ENCODE measurements around the gene CMYA5.

The CMYA5 gene

DNA sequence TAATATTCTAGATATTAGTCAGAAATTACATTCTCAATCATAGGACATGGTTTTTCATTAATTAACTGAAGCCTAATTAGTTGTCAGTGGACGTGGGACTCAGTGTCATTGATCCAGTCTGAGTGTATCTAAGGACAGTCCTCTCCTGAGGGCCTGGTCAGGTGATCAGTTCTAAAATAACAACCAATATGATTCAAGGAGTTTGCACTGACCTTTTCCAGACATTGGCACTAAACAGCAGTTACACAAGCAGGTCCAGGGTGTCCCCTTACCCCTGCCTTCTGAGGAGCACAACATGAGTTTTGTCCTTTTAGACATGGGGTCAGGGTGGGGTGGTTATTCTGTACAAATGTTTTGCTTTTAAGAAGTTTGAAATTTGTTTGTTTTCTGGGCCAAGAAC lies 97.8 kb downstream of the CMYA5 start:
- no peak overlapping the region for H3K4me3 ChIP-seq (ENCODE audit: low read length)
- no peak for TF ChIP-seq ZNF274 (IDR thresholded peaks at IDR 0.05; ENCODE audit: low read depth, low read length)

DNA sequence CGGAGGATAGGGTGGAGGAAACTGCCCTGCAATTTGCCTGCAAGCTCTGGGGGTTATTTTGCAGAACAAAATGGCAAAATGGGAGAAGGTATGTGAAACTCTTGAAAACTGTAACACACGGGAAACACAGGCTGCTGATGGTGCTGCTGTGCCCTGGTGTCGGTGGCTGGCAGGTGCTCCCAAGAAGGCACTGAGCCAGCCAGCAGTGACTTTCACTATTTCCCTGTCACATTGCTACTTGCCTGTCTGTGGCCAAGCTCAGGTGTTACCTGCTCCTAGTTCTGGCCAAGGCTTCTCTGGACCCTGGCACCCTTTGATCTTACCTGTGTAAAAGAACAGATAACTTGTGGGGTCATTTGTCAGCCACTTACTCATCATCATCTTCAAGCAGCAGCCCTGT lies 102.2 kb downstream of the CMYA5 start:
- no peak for TF ChIP-seq ZNF274 (IDR thresholded peaks at IDR 0.05; ENCODE audit: low read depth, low read length)
- H3K4me3 ChIP-seq (ENCODE audit: low read length) = no peak overlapping the region

DNA sequence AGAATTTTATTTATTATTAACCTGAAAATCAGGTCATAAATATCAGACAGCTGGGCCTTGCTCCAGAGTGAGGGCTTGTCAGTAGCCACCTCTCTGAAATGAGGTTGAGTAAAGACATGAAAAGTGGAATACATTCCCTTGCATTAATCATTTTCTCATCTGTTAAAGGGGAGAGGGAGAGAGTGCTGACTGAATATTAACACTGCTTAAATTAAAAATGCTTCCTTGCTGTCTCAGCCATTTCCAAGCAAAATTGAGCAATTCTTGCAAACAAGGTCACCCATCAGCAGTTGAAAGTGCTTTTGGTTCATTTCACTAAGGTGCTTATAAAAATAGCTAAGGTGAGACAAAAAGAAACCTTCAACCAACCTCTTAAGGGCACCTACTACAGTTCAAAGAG lies 102.8 kb downstream of the CMYA5 start:
- H3K4me3 ChIP-seq (ENCODE audit: low read length) = no peak overlapping the region
- no peak for TF ChIP-seq ZNF274 (IDR thresholded peaks at IDR 0.05; ENCODE audit: low read depth, low read length)

DNA sequence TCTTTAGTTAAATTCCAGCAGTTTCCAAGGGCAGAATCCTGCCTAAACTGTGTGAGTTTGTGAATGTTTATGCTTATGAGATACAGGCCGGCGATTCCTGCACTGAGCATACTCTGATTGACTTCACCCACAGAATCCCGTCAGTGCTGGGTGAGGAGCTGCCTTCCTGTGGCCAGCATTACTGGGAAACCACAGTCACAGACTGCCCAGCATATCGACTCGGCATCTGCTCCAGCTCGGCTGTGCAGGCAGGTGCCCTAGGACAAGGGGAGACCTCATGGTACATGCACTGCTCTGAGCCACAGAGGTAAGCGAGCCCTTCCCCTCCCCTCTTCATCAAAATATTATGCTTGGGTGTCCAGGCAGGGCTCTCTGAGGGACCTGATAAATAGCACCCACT lies 103.7 kb downstream of the CMYA5 start:
- TF ChIP-seq ZNF274 (IDR thresholded peaks at IDR 0.05; ENCODE audit: low read depth, low read length) = no peak
- no peak overlapping the region for H3K4me3 ChIP-seq (ENCODE audit: low read length)

- H3K4me3 ChIP-seq (ENCODE audit: low read length) = no peak overlapping the region
- no peak for TF ChIP-seq ZNF274 (IDR thresholded peaks at IDR 0.05; ENCODE audit: low read depth, low read length)
These were observed 104.1 kb downstream of the CMYA5 start for GRCh38 chr5:79793722-79794121.

DNA sequence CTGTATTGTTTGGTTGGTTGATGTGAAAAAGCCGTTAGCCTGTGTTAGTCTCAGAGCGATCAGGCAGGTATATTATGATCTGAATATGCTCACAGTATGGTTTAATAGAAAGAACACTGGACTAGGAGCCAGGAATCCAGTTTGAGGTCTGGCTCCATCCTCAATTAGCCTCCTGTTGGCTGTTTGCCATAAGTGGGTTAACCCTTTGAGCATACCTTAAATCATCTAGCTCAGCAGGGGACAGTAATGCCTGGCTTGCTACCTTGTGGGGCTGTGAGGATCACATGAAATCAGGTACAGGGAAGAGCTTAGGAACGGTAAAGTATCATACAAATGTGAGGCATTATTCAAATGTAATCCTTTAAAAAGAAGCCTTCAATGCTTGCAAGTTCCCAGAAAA lies 104.7 kb downstream of the CMYA5 start:
- no peak for TF ChIP-seq ZNF274 (IDR thresholded peaks at IDR 0.05; ENCODE audit: low read depth, low read length)
- no peak overlapping the region for H3K4me3 ChIP-seq (ENCODE audit: low read length)

DNA sequence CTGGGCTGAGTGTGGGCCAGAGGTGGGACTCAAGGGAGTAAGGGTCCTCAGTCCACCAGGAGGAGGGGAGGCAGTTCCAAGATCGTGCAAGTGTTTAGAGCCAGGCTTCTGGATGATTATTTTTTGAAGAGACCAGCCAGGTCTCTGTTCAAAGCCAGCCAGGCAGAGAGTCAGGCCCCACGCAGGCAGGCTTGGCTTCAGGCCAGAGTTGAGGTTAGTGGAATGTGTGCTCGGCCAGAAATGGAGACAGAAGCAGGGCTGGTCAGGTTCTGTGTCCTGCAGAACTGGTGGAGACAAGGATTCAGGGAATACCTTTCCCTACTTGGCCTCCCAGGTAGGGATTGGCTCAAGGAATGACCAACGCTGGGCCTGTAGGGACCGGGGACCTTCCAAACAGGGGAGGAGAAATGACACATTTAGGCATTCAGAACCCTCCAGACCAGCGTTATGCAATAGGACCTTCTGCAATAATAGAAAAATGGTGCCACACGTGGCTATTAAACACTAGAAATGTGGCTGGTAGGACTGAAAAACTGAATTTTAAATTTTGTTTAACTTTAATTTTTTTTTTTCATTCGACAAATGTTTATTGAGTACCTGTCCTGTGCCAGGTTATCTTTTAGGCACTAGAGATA lies 106.2 kb downstream of the CMYA5 start:
- no peak overlapping the region for H3K4me3 ChIP-seq (ENCODE audit: low read length)
- no peak for TF ChIP-seq ZNF274 (IDR thresholded peaks at IDR 0.05; ENCODE audit: low read depth, low read length)

DNA sequence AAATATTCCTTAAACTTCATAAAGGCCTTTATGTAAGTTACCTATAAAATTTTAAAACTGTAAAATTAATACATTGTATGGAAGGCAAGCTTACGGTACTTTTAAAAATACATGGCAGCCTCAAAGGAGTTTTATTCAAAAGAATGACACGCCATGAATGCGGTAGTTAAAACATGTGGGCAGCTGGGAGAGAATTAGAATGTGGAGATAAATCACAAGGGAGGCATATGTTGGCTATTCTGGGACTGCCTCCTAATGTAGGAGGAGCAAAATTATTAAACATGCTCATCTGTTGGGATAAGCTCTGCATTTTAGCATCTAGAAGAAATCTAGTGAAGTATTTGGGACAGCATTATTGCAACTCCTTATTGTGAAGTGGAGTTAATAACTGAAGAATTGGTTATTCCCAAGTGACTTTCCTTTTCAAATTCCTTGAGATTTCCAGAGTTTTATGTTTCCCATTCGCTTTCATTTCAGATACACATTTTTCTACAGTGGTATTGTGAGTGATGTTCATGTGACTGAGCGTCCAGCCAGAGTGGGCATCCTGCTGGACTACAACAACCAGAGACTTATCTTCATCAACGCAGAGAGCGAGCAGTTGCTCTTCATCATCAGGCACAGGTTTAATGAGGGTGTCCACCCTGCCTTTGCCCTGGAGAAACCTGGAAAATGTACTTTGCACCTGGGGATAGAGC lies 109.4 kb downstream of the CMYA5 start:
- no peak for TF ChIP-seq ZNF274 (IDR thresholded peaks at IDR 0.05; ENCODE audit: low read depth, low read length)
- H3K4me3 ChIP-seq (ENCODE audit: low read length) = no peak overlapping the region

GRCh38 chr5:79800979-79801827 lies 111.6 kb downstream of the CMYA5 start:
- TF ChIP-seq ZNF274 (IDR thresholded peaks at IDR 0.05; ENCODE audit: low read depth, low read length) = no peak
- no peak overlapping the region for H3K4me3 ChIP-seq (ENCODE audit: low read length)

- no peak for TF ChIP-seq ZNF274 (IDR thresholded peaks at IDR 0.05; ENCODE audit: low read depth, low read length)
- H3K4me3 ChIP-seq (ENCODE audit: low read length) = no peak overlapping the region
These were observed 112.8 kb downstream of the CMYA5 start for GRCh38 chr5:79802406-79802805.

DNA sequence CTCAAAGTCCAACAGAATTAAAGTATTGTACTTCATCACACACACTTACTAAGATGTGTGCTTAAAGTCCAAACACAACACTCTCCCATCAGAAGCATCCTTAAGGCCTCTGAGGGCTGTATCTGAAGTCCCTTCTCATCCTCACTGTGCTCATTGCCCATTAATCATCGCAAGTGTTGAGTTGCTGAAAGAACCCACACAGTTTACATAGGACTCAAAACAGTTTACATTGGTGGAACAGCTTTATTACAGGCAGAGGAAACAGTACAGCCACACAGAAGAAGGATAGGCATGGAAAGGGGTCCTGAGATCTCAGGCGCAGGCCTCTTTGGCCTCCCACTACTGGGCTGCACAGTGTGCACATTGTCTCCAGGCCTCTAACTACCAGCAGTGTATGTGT lies 113.4 kb downstream of the CMYA5 start:
- no peak for TF ChIP-seq ZNF274 (IDR thresholded peaks at IDR 0.05; ENCODE audit: low read depth, low read length)

DNA sequence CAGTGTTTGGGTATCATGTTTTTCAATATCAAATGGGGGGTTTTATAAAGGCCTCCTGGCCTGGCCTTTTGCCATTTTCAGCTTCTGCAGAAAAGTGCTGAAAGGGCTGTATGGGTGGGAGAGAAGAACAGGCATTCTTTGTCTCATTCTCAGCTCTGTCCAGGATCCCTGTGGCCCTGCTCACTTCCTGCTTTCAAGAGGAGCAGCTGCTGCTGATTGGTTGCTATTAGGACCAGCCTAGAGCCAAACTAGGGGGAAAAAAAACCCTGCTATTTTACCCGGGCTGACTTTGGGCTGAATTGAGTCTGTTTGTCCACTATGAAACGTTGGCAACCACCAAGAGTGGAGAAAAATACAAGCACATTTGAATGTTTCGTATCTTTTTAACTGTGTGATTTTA lies 117.1 kb downstream of the CMYA5 start:
- no peak overlapping the region for H3K4me3 ChIP-seq (ENCODE audit: low read length)
- TF ChIP-seq ZNF274 (IDR thresholded peaks at IDR 0.05; ENCODE audit: low read depth, low read length) = no peak

More for the DNA sequence above, 113.4 kb downstream of the CMYA5 start:
- no peak overlapping the region for H3K4me3 ChIP-seq (ENCODE audit: low read length)

- TF ChIP-seq ZNF274 (IDR thresholded peaks at IDR 0.05; ENCODE audit: low read depth, low read length) = no peak
- H3K4me3 ChIP-seq (ENCODE audit: low read length) = no peak overlapping the region
These were observed 120.1 kb downstream of the CMYA5 start for GRCh38 chr5:79809743-79810142.

DNA sequence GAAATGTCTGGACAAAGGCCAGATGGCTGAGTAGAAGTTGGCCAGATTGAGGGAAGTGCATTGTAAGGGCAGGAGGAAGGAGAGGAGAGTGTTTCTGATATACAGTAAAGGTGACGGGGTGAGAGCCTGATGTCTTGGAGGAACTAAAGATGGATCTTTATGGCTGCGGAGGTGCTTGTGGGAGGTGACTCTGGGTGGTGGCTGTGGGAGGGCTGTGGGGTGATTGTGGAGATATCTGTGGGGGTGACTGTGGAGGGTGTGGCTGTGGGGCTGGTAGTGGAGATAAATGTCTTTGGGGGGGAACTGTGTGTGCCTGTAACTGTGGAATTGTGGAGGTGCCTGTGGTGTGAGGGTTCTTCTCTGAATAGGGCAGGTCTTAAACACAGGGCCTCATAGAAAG lies 121.4 kb downstream of the CMYA5 start:
- no peak for TF ChIP-seq ZNF274 (IDR thresholded peaks at IDR 0.05; ENCODE audit: low read depth, low read length)
- no peak overlapping the region for H3K4me3 ChIP-seq (ENCODE audit: low read length)

GRCh38 chr5:79811904-79812303 lies 122.3 kb downstream of the CMYA5 start:
- TF ChIP-seq ZNF274 (IDR thresholded peaks at IDR 0.05; ENCODE audit: low read depth, low read length) = no peak
- H3K4me3 ChIP-seq (ENCODE audit: low read length) = no peak overlapping the region
